Astrocyte (in vitro differentiated cells and primary cell): ENCODE measurements around the gene ZNF326. TPM values are rescaled to one million over a fixed set of nuclear protein-coding genes. Genes with fewer than 3 reads are reported as not detected.
A peak's percentile ranks its signal among the peaks of the same experiment; 100 is the strongest.

Experiments
- DNase-seq: peaks from one replicate; pipeline ENCODE4 v3.0.0-alpha.2; 2010; ENCODE audit warnings: low read depth
- FAIRE-seq: peaks from 2 replicates; lab custom pipeline; 2011; peaks lifted over from hg19 to GRCh38; lab: Jason Lieb, UNC
- H2AFZ ChIP-seq: 2 replicates; pipeline ENCODE4 v1.6.0; 2012; ENCODE audit warnings: low read depth, low read length, inconsistent platforms
- H3K27ac ChIP-seq: 2 replicates; pipeline ENCODE4 v1.5.1; 2011; ENCODE audit warnings: low read depth, low read length, inconsistent platforms
- H3K27me3 ChIP-seq: 2 replicates; pipeline ENCODE4 v1.6.0; 2011; ENCODE audit warnings: low read length, inconsistent platforms; ENCODE audit not compliant: insufficient read depth
- H3K36me3 ChIP-seq: 2 replicates; pipeline ENCODE4 v1.5.1; 2011; ENCODE audit warnings: low read length, inconsistent platforms; ENCODE audit not compliant: insufficient read depth
- H3K4me1 ChIP-seq: 2 replicates; pipeline ENCODE4 v1.5.1; 2011; ENCODE audit warnings: low read length, inconsistent platforms; ENCODE audit not compliant: insufficient read depth
- H3K4me2 ChIP-seq: 2 replicates; pipeline ENCODE4 v1.6.0; 2012; ENCODE audit warnings: low read length, inconsistent platforms
- H3K4me3 ChIP-seq: 2 replicates; pipeline ENCODE4 v1.5.1; 2011; ENCODE audit warnings: low read depth, mild to moderate bottlenecking, low read length, inconsistent platforms; ENCODE audit not compliant: insufficient read depth
- H3K79me2 ChIP-seq: 2 replicates; pipeline ENCODE4 v1.6.0; 2012; ENCODE audit warnings: mild to moderate bottlenecking, low read length, inconsistent platforms; ENCODE audit not compliant: insufficient read depth
- H3K9ac ChIP-seq: 2 replicates; pipeline ENCODE4 v1.6.0; 2012; ENCODE audit warnings: mild to moderate bottlenecking, low read length, inconsistent platforms
- H3K9me3 ChIP-seq: 2 replicates; pipeline ENCODE4 v1.5.1; 2012; ENCODE audit warnings: low read depth, mild to moderate bottlenecking, low read length, inconsistent platforms; ENCODE audit not compliant: insufficient read depth
- H4K20me1 ChIP-seq: 2 replicates; pipeline ENCODE4 v1.6.0; 2012; ENCODE audit warnings: low read length, inconsistent platforms; ENCODE audit not compliant: insufficient read depth
- H3K27ac Mint-ChIP-seq: one replicate; pipeline ENCODE4 v1.8.0; 2021; ENCODE audit warnings: mild to moderate bottlenecking, mixed read lengths; ENCODE audit not compliant: unreplicated experiment
- H3K27me3 Mint-ChIP-seq: one replicate; pipeline ENCODE4 v1.8.0; 2021; ENCODE audit warnings: low read depth, mixed read lengths; ENCODE audit not compliant: unreplicated experiment
- H3K36me3 Mint-ChIP-seq: one replicate; pipeline ENCODE4 v1.8.0; 2021; ENCODE audit warnings: low read depth, mixed read lengths; ENCODE audit not compliant: unreplicated experiment
- H3K4me1 Mint-ChIP-seq: one replicate; pipeline ENCODE4 v1.8.0; 2021; ENCODE audit warnings: low read depth, mixed read lengths; ENCODE audit not compliant: unreplicated experiment
- H3K4me3 Mint-ChIP-seq: one replicate; pipeline ENCODE4 v1.8.0; 2021; ENCODE audit warnings: mild to moderate bottlenecking, moderate library complexity, mixed read lengths; ENCODE audit not compliant: unreplicated experiment
- H3K9me3 Mint-ChIP-seq: one replicate; pipeline ENCODE4 v1.8.0; 2021; ENCODE audit warnings: mild to moderate bottlenecking, mixed read lengths; ENCODE audit not compliant: unreplicated experiment
- EZH2 ChIP-seq: IDR thresholded peaks from 2 replicates; pipeline ENCODE4 v1.6.1; 2012; ENCODE audit warnings: mild to moderate bottlenecking, low read length, inconsistent platforms; ENCODE audit not compliant: insufficient read depth
- total RNA-seq: library from RNA; stranded (reverse); gene quantifications from 2 replicates; pipeline ENCODE4 v1.2.1, GENCODE V29; 2021
- TF ChIP-seq, protein P1 (sequence below): IDR thresholded peaks from 2 replicates; pipeline ENCODE4 v1.5.1; 2011; ENCODE audit warnings: low read depth, mild to moderate bottlenecking, inconsistent platforms, low read length, moderate library complexity; ENCODE audit not compliant: insufficient read depth

Gene ZNF326
- total RNA-seq, 1 donor from 2014 or later, result 27.7 TPM

DNA sequence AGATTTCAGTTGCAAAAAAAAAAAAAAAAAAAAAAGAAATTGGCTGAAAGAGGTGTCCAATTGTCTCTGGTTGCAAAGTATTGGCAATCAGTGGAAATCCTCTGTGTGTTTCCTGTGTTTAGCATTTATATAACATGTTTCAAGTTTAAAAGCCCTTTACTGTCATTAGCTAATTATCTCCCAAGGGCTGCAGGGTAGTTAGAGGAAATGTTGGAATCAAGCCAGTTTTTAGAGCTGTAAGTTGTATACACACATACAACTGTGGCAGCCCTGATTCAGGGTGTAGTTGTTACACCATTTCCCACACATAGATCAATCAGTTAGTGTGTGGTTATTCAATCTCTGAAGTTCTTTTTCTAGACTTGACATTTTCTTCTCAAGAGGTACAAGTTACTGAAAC is 8.9 kb upstream of the ZNF326 start:
- Mint-ChIP-seq H3K4me1 (no peaks in the 10 kb centered on the region), H3K27ac (no peak overlapping the region)

DNA sequence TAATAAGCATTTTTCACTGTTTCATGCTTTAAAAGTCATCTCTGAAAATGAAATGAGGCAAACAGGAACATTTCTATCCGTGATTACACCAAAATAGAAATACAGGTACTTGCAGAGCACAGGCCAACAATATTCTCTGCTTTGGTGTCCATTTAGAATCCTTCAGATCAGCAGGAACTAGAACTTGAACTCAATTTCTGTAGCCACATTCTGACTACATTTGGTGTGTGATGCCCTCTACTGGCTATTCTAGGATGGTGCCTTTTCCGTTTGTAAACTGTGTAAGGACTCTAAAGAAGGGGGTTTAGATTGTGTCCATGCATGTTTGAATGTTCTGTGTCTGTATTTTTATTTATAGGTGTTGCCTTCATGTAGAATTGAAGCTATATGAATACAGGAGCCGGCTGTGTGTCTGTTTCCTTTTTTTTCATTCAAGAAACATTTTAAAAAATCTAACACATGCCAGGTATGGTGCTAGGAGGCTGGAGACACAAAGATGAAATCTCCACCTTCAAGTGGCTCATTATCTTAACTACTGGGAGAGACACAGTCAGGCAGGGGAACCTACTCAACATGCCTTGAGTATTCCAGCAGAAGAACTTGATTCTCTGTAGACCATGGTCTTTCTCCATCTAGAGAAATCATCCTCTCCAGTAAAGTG is 7.6 kb upstream of the ZNF326 start:
- Histone ChIP-seq H3K9me3 (no peaks in the 10 kb centered on the region), H3K27me3 (no peaks in the 10 kb centered on the region), H3K4me3 (no peak overlapping the region), H3K36me3 (no peaks in the 10 kb centered on the region), H3K4me2 (no peak overlapping the region), H2AFZ (no peak overlapping the region), H3K9ac (no peak overlapping the region), H3K4me1 (no peaks in the 10 kb centered on the region), H3K27ac (no peak overlapping the region), H4K20me1 (no peaks in the 10 kb centered on the region), H3K79me2 (no peaks in the 10 kb centered on the region)
- Mint-ChIP-seq H3K4me1 (peaks cover 11% of the 10 kb centered on the region), H3K27me3 (no peaks in the 10 kb centered on the region), H3K27ac (no peak overlapping the region), H3K36me3 (no peaks in the 10 kb centered on the region), H3K4me3 (no peak overlapping the region), H3K9me3 (no peaks in the 10 kb centered on the region)
- TF ChIP-seq EZH2, result no peak
- TF ChIP-seq, protein P1, sequence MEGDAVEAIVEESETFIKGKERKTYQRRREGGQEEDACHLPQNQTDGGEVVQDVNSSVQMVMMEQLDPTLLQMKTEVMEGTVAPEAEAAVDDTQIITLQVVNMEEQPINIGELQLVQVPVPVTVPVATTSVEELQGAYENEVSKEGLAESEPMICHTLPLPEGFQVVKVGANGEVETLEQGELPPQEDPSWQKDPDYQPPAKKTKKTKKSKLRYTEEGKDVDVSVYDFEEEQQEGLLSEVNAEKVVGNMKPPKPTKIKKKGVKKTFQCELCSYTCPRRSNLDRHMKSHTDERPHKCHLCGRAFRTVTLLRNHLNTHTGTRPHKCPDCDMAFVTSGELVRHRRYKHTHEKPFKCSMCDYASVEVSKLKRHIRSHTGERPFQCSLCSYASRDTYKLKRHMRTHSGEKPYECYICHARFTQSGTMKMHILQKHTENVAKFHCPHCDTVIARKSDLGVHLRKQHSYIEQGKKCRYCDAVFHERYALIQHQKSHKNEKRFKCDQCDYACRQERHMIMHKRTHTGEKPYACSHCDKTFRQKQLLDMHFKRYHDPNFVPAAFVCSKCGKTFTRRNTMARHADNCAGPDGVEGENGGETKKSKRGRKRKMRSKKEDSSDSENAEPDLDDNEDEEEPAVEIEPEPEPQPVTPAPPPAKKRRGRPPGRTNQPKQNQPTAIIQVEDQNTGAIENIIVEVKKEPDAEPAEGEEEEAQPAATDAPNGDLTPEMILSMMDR, result peak; percentile 93
- no peak for DNase-seq
- FAIRE-seq, result peak; percentile 98

More for the DNA sequence above, 8.9 kb upstream of the ZNF326 start:
- Histone ChIP-seq H3K36me3 (no peaks in the 10 kb centered on the region), H3K9ac (no peak overlapping the region), H3K4me1 (no peaks in the 10 kb centered on the region), H4K20me1 (no peaks in the 10 kb centered on the region), H2AFZ (no peak overlapping the region), H3K9me3 (no peaks in the 10 kb centered on the region), H3K79me2 (no peaks in the 10 kb centered on the region), H3K27ac (no peak overlapping the region), H3K4me2 (no peak overlapping the region), H3K4me3 (no peak overlapping the region), H3K27me3 (no peaks in the 10 kb centered on the region)
- DNase-seq (no peak), FAIRE-seq (no peak)
- no peaks in the 10 kb centered on the region for H3K27me3 Mint-ChIP-seq
- TF ChIP-seq, protein P1, result no peak
- no peak for TF ChIP-seq EZH2
- H3K36me3 Mint-ChIP-seq, result no peaks in the 10 kb centered on the region
- H3K4me3 Mint-ChIP-seq, result no peak overlapping the region
- H3K9me3 Mint-ChIP-seq, result no peaks in the 10 kb centered on the region

DNA sequence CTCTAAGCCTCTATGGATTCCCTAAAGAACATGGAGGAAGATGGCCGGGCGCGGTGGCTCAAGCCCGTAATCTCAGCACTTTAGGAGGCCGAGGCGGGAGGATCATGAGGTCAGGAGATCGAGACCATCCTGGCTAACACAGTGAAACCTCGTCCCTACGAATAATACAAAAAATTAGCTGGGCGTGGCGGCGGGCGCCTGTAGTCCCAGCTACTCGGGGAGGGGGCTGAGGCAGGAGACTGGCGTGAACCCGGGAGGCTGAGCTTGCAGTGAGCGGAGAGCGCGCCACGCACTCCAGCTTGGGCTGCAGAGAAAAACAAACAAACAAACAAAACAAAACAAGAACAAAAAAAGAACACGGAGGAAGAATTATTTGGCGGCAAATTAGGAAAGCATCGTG is 5.8 kb upstream of the ZNF326 start:
- Mint-ChIP-seq H3K36me3 (no peaks in the 10 kb centered on the region), H3K4me1 (peaks cover 11% of the 10 kb centered on the region), H3K27ac (no peak overlapping the region), H3K9me3 (no peaks in the 10 kb centered on the region), H3K4me3 (no peak overlapping the region), H3K27me3 (no peaks in the 10 kb centered on the region)
- no peaks in the 10 kb centered on the region for H3K79me2 ChIP-seq
- FAIRE-seq, result no peak
- H3K4me3 ChIP-seq, result no peak overlapping the region
- no peaks in the 10 kb centered on the region for H3K36me3 ChIP-seq
- H3K27me3 ChIP-seq, result no peaks in the 10 kb centered on the region
- DNase-seq, result no peak
- TF ChIP-seq, protein P1, result no peak
- TF ChIP-seq EZH2, result no peak
- H3K9ac ChIP-seq, result no peak overlapping the region
- no peak overlapping the region for H2AFZ ChIP-seq
- H3K4me1 ChIP-seq, result no peaks in the 10 kb centered on the region
- H3K9me3 ChIP-seq, result no peaks in the 10 kb centered on the region
- H3K27ac ChIP-seq, result no peak overlapping the region
- no peaks in the 10 kb centered on the region for H4K20me1 ChIP-seq
- H3K4me2 ChIP-seq, result no peak overlapping the region
